Medulla oblongata (tissue), 1 donor: Measurements from ENCODE around the gene S1PR1.

Experiments used
- DNase-seq: peaks from one replicate; pipeline ENCODE4 v3.0.0-alpha.2; 2015; ENCODE audit errors: extremely low spot score

The S1PR1 gene

GRCh38 chr1:101280049-101280592 is 43.3 kb downstream of the S1PR1 start:
- DNase-seq, result no peak

- no peak for DNase-seq
Measured at GRCh38 chr1:101280942-101281654, 44.3 kb downstream of the S1PR1 start.

GRCh38 chr1:101281751-101282150 is 44.9 kb downstream of the S1PR1 start:
- no peak for DNase-seq

- DNase-seq, result no peak
Measured at GRCh38 chr1:101282314-101283038, 45.7 kb downstream of the S1PR1 start.

- DNase-seq, result no peak
Measured at GRCh38 chr1:101283443-101283842, 46.6 kb downstream of the S1PR1 start.

GRCh38 chr1:101284021-101284420 is 47.2 kb downstream of the S1PR1 start:
- no peak for DNase-seq

- no peak for DNase-seq
Measured at GRCh38 chr1:101284622-101285218, 47.9 kb downstream of the S1PR1 start.

- DNase-seq, result no peak
Measured at GRCh38 chr1:101285922-101286570, 49.2 kb downstream of the S1PR1 start.

GRCh38 chr1:101288491-101288944 is 51.7 kb downstream of the S1PR1 start:
- DNase-seq, result peak; percentile 87

- DNase-seq, result no peak
Measured at GRCh38 chr1:101290119-101290921, 53.5 kb downstream of the S1PR1 start.
